Measurements from ENCODE around the gene ESRRG.

DNA sequence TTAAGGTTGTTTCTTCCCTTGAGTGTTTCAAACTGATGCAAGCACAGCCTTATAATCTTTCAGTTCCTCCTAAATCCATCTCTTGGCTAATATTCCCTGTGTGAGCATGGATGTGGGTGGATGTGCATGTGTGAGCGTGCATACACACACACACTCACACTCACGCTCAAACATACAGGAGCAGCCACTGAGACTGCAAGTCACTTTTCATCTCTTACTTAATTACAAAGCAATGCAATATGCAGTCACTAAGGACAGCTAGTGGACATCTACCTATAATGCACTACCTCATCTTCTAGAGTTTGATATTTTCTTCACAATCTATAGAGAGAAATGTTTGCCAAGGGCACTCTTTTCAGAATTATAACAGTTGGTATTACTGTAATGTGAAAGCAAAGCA, 1.4 kb downstream of the ESRRG start:
- TF ChIP-seq POLR2A (IDR thresholded peaks at IDR 0.05; ENCODE audit: low read depth, low read length) (no peak), EZH2 (IDR thresholded peaks at IDR 0.05; ENCODE audit: borderline replicate concordance, low read depth, low read length, severe bottlenecking) (no peak), GATA2 (IDR thresholded peaks at IDR 0.05; ENCODE audit: insufficient read depth, insufficient read length, low read depth, low read length) (no peak), POLR2AphosphoS5 (IDR thresholded peaks at IDR 0.05; ENCODE audit: insufficient read depth, low read depth, low read length) (no peak)
- TF ChIP-seq, protein P1, sequence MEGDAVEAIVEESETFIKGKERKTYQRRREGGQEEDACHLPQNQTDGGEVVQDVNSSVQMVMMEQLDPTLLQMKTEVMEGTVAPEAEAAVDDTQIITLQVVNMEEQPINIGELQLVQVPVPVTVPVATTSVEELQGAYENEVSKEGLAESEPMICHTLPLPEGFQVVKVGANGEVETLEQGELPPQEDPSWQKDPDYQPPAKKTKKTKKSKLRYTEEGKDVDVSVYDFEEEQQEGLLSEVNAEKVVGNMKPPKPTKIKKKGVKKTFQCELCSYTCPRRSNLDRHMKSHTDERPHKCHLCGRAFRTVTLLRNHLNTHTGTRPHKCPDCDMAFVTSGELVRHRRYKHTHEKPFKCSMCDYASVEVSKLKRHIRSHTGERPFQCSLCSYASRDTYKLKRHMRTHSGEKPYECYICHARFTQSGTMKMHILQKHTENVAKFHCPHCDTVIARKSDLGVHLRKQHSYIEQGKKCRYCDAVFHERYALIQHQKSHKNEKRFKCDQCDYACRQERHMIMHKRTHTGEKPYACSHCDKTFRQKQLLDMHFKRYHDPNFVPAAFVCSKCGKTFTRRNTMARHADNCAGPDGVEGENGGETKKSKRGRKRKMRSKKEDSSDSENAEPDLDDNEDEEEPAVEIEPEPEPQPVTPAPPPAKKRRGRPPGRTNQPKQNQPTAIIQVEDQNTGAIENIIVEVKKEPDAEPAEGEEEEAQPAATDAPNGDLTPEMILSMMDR (IDR thresholded peaks at IDR 0.05; ENCODE audit: extremely low read depth in 1 of 2, insufficient read depth in 1 of 2, low read depth in 1 of 2, low read length in 2 of 2): no peak
